ENCODE measurements around the gene SLC22A2.

DNA sequence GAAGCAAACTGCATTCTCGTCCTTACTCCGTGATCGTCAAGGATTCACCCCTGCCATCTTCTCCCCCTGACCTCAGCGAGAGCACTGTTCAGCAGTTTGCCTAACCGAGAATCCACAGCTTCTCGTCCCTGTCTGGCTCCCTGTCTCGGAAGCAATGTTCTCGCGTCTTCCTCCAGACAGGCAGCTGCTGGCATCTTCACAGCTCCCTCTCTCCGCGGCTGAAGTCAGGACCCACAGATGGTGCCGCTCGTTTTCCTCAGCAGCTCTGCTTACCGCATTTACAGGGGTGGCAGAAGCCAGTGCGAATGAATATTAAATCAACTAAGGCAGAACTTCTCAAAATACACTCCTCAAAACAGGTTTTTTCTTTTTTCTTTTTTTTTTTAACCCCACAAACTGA, 18.9 kb upstream of the SLC22A2 start:
- TF ChIP-seq, protein P1, sequence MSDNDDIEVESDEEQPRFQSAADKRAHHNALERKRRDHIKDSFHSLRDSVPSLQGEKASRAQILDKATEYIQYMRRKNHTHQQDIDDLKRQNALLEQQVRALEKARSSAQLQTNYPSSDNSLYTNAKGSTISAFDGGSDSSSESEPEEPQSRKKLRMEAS (IDR thresholded peaks at IDR 0.05), result no peak
- no peak for TF ChIP-seq CTCF (IDR thresholded peaks at IDR 0.05; ENCODE audit: low read depth, low read length, missing input control)
- TF ChIP-seq GABPA (IDR thresholded peaks at IDR 0.05 in 1 of 2, conservative IDR thresholded peaks at IDR 0.05 in 1 of 2), result no peak
- no peak for TF ChIP-seq FOXA1 (IDR thresholded peaks at IDR 0.05)
- TF ChIP-seq, protein P2, sequence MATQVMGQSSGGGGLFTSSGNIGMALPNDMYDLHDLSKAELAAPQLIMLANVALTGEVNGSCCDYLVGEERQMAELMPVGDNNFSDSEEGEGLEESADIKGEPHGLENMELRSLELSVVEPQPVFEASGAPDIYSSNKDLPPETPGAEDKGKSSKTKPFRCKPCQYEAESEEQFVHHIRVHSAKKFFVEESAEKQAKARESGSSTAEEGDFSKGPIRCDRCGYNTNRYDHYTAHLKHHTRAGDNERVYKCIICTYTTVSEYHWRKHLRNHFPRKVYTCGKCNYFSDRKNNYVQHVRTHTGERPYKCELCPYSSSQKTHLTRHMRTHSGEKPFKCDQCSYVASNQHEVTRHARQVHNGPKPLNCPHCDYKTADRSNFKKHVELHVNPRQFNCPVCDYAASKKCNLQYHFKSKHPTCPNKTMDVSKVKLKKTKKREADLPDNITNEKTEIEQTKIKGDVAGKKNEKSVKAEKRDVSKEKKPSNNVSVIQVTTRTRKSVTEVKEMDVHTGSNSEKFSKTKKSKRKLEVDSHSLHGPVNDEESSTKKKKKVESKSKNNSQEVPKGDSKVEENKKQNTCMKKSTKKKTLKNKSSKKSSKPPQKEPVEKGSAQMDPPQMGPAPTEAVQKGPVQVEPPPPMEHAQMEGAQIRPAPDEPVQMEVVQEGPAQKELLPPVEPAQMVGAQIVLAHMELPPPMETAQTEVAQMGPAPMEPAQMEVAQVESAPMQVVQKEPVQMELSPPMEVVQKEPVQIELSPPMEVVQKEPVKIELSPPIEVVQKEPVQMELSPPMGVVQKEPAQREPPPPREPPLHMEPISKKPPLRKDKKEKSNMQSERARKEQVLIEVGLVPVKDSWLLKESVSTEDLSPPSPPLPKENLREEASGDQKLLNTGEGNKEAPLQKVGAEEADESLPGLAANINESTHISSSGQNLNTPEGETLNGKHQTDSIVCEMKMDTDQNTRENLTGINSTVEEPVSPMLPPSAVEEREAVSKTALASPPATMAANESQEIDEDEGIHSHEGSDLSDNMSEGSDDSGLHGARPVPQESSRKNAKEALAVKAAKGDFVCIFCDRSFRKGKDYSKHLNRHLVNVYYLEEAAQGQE (IDR thresholded peaks at IDR 0.05), result no peak
- no peak for TF ChIP-seq RXRA (IDR thresholded peaks at IDR 0.05)
- no peak for TF ChIP-seq RAD21 (IDR thresholded peaks at IDR 0.05)
- TF ChIP-seq SP1 (IDR thresholded peaks at IDR 0.05), result no peak
- no peak for TF ChIP-seq TAF1 (conservative IDR thresholded peaks at IDR 0.05)

All from liver (tissue), 3 donors.